Loucy (cell line): Measurements from ENCODE around the gene LRRC4B.

Source experiments
- H2AFZ ChIP-seq: fragments of 200-600 bp; sonication (generic); 2 replicates; pipeline ENCODE4 v1.6.0; 2016; ENCODE audit warnings: antibody characterized with exemption, mild to moderate bottlenecking, low read length, moderate library complexity
- H3F3A ChIP-seq: fragments of 200-600 bp; 2 replicates; pipeline ENCODE4 v1.6.0; 2016; ENCODE audit warnings: antibody characterized with exemption, low read depth, mild to moderate bottlenecking
- H3K27me3 ChIP-seq: fragments of 200-600 bp; sonication (generic); 2 replicates; pipeline ENCODE4 v1.6.1; 2014; ENCODE audit warnings: low read length, mild to moderate bottlenecking; ENCODE audit not compliant: insufficient read depth, poor library complexity, severe bottlenecking
- H3K36me3 ChIP-seq: fragments of 200-600 bp; sonication (generic); 2 replicates; pipeline ENCODE4 v1.6.1; 2016; ENCODE audit warnings: low read length; ENCODE audit not compliant: insufficient read depth
- H3K4me1 ChIP-seq: fragments of 200-600 bp; sonication (generic); 2 replicates; pipeline ENCODE4 v1.5.1; 2014; ENCODE audit warnings: low read length, mild to moderate bottlenecking; ENCODE audit not compliant: insufficient read depth, poor library complexity, severe bottlenecking
- H3K4me2 ChIP-seq: fragments of 200-600 bp; sonication (generic); 2 replicates; pipeline ENCODE4 v1.6.0; 2014; ENCODE audit warnings: antibody characterized with exemption, low read length, low read depth, mild to moderate bottlenecking; ENCODE audit not compliant: poor library complexity, severe bottlenecking
- H3K4me3 ChIP-seq: fragments of 200-600 bp; sonication (generic); 2 replicates; pipeline ENCODE4 v1.5.1; 2014; ENCODE audit warnings: low read length, mild to moderate bottlenecking, mixed read lengths; ENCODE audit not compliant: poor library complexity, severe bottlenecking
- H3K79me2 ChIP-seq: fragments of 200-600 bp; sonication (generic); 2 replicates; pipeline ENCODE4 v1.6.1; 2014; ENCODE audit warnings: low read length; ENCODE audit not compliant: insufficient read depth
- H3K9ac ChIP-seq: fragments of 200-600 bp; sonication (generic); 2 replicates; pipeline ENCODE4 v1.6.0; 2014; ENCODE audit warnings: mild to moderate bottlenecking, low read depth, low read length, moderate library complexity; ENCODE audit not compliant: poor library complexity, severe bottlenecking
- H3K9me2 ChIP-seq: fragments of 200-600 bp; sonication (generic); replicated peaks from 2 replicates; pipeline ENCODE4 v1.6.1; 2016; ENCODE audit warnings: low read depth, low read length, mixed read lengths
- H3K9me3 ChIP-seq: fragments of 200-600 bp; sonication (generic); 2 replicates; pipeline ENCODE4 v1.6.1; 2014; ENCODE audit warnings: mild to moderate bottlenecking, antibody characterized with exemption, low read length, low read depth; ENCODE audit not compliant: insufficient read depth
- H4K20me1 ChIP-seq: fragments of 200-600 bp; sonication (generic); 2 replicates; pipeline ENCODE4 v1.6.0; 2014; ENCODE audit warnings: antibody characterized with exemption, low read length, mild to moderate bottlenecking; ENCODE audit not compliant: insufficient read depth, poor library complexity, severe bottlenecking
- EZH2phosphoT487 ChIP-seq: fragments of 200-600 bp; IDR thresholded peaks from 2 replicates; pipeline ENCODE4 v1.6.1; 2018; ENCODE audit warnings: antibody characterized with exemption, mild to moderate bottlenecking, moderate library complexity, borderline replicate concordance
- TF ChIP-seq, protein P1 (sequence below): fragments of 200-600 bp; sonication (generic); conservative IDR thresholded peaks from 2 replicates; pipeline ENCODE4 v1.5.1; 2014; ENCODE audit warnings: mild to moderate bottlenecking, antibody characterized with exemption, low read length

The LRRC4B gene

DNA sequence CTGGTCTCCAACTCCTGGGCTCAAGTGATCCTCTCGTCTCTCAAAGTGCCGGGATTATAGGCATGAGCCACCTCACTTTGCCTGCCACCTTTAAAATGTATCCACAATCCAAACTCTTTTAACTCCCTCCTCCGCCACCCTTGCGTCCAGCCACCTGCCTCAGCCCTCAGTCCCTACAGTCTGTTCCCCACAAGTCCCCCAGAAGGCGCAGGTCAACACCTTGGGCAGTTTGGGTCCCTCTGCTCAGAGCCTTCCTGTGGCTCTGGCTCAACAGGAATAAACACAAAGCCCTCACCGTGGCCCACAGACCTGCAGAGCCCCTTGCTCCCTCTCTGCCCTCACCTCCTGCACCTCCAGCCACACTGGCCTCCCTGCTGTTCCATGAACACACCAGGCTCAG, 99.4 kb downstream of the LRRC4B start:
- H3K9me3 ChIP-seq: no peaks in the 10 kb centered on the region
- H3K36me3 ChIP-seq: no peaks in the 10 kb centered on the region
- H3K27me3 ChIP-seq: no peaks in the 10 kb centered on the region
- TF ChIP-seq, protein P1, sequence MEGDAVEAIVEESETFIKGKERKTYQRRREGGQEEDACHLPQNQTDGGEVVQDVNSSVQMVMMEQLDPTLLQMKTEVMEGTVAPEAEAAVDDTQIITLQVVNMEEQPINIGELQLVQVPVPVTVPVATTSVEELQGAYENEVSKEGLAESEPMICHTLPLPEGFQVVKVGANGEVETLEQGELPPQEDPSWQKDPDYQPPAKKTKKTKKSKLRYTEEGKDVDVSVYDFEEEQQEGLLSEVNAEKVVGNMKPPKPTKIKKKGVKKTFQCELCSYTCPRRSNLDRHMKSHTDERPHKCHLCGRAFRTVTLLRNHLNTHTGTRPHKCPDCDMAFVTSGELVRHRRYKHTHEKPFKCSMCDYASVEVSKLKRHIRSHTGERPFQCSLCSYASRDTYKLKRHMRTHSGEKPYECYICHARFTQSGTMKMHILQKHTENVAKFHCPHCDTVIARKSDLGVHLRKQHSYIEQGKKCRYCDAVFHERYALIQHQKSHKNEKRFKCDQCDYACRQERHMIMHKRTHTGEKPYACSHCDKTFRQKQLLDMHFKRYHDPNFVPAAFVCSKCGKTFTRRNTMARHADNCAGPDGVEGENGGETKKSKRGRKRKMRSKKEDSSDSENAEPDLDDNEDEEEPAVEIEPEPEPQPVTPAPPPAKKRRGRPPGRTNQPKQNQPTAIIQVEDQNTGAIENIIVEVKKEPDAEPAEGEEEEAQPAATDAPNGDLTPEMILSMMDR: no peak
- TF ChIP-seq EZH2phosphoT487: no peak
- H3K79me2 ChIP-seq: no peaks in the 10 kb centered on the region
- no peaks in the 10 kb centered on the region for H4K20me1 ChIP-seq
- no peak overlapping the region for H3K4me2 ChIP-seq
- no peaks in the 10 kb centered on the region for H3K4me1 ChIP-seq
- H3F3A ChIP-seq: no peaks in the 10 kb centered on the region
- no peak overlapping the region for H3K9ac ChIP-seq
- no peak overlapping the region for H3K4me3 ChIP-seq
- no peaks in the 10 kb centered on the region for H3K9me2 ChIP-seq
- no peak overlapping the region for H2AFZ ChIP-seq

DNA sequence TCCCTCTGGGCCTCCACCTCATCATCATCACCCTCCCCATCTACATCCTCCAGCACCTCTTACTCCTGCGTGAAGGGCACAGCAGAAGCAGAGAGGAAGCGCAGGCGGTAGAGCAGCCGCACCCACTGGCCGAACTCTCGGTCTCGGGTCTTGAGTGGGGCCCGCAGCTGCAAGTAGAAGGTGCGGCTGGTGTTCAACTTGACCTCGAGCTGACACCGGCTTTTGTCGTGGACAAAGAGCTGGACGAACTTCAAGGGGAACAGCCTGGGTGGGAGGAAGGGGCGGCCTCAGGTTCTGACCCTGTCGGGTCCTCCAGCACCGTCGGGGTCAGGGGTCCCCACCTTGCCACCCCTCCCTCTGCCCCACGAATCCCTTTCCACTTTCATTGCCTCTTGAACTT, 100.7 kb downstream of the LRRC4B start:
- Histone ChIP-seq H3K36me3 (no peaks in the 10 kb centered on the region), H3K9me3 (no peaks in the 10 kb centered on the region), H3K4me3 (no peak overlapping the region), H3F3A (no peaks in the 10 kb centered on the region), H2AFZ (no peak overlapping the region), H3K9me2 (no peaks in the 10 kb centered on the region), H4K20me1 (no peaks in the 10 kb centered on the region), H3K79me2 (no peaks in the 10 kb centered on the region), H3K4me1 (no peaks in the 10 kb centered on the region), H3K27me3 (no peaks in the 10 kb centered on the region), H3K9ac (no peak overlapping the region), H3K4me2 (no peak overlapping the region)
- TF ChIP-seq EZH2phosphoT487: no peak
